GM21619 (cell line): ENCODE results near the gene HBM.
"Not testable (repeated sequence)": the region's sequence is repeated elsewhere in the genome, so short reads cannot be mapped to it uniquely, and the experiment has no call there.

ENCODE experiments used
- ATAC-seq: cut with Tn5 transposase; IDR thresholded peaks from one replicate; pipeline ENCODE4 v1.9.1; 2021; ENCODE audit not compliant: unreplicated experiment

HBM gene

DNA sequence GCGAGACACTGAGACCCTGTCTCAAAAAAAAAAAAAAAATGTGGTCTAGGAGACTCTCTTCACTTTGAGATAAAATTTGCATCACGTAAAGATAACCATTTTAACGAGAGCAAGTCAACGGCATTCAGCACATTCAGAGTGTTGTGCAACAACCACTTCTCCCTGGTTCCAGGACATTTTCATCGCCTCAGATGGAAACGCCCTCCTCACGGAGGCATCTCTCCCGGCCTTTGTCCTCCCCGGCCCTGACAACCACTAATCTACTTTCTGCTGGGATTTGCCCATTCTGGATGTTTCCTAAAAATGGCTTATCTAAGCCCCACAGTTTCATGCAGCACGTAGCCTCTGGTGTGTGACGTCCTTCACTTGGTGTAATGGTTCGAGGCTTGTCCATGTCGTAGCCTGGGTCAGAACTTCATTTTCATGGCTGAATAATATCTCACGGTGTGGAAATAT is 21.0 kb upstream of the HBM start:
- ATAC-seq = no peak

DNA sequence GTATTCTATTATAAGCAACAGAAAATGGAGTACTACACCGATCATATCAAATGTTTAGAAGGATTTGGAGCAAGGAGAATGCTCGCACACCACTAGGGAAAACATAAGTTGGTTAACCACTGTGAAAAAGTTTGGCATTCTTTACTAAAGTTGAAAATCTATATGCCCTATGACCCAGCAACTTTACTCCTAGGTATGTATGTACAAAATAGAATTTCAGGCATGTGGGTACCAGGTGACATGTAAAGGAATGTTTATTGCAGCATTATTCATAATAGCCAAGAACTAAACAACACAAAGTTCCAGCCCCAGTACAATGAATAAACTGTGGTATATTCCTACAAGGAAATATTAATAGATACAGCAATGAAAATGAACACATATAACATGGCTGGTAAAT is 19.1 kb upstream of the HBM start:
- no peak for ATAC-seq

DNA sequence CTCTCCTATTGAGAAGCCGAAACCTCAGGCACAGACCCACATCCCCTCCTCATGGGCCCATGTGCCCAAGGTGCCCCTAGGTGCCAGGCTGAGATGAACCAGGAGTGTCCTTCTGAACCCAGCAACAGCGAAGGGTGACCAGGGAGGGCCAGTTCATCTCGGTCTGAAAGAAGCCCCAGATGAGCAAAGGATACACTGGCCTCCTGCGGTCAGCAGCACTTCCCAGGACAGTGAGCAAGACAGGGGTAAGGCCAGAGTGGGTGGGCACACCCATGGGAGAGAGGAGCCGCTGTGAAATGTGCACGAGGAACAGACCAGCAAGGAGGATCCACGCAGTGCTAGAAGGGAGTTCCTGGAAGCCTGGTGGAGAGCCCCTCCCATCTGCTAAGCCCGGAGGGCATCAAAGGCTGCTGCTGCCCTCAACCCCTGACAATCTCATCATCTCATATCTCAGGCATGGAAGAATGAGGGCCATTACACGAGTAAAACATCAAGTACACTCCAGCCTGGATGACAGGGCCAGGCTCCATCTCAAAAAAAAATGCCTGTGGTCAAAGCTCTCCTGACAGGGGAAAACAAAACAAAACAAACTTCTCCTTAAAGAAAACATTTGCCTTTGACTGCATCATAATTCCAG is 16.6 kb upstream of the HBM start:
- no peak for ATAC-seq

DNA sequence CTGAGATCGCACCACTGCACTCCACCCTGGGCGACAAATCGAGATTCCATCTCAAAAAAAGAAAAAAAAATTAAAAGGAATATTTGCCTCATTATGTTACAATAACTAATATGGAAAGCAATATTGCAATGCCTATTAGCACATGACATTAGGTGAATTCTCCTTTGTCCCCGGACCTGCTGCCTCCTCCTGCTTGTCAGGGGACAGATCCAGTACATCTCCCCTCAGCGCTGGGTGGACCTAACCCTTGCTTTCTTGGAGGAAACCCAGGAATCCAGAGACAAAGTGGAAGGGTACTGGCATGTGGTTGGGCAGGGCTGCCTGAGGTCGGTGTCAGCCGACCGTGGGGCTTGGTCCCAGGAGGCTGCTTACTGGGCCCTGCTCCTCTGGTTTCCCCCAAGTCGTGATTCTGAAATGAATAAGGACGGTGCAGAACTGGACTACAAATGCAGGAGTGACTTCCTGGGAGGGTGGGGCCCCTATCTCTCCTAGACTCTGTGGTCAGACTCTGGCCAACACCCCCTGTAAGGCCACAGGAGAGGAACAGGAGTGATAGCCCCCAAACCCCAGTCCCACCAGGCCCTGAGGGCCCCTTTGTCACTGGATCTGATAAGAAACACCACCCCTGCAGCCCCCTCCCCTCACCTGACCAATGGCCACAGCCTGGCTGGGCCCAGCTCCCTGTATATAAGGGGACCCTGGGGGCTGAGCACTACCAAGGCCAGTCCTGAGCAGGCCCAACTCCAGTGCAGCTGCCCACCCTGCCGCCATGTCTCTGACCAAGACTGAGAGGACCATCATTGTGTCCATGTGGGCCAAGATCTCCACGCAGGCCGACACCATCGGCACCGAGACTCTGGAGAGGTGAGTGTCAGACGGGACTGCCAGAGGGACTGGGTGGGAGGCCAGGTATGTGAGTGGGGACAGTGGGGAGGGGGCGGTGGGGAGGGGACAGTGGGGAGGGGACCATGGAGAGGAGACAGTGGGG is 13.3 kb upstream of the HBM start, which contains the start of gene HBZ:
HBZ (plus strand) TSS at position 504 of the 988 bp plus-strand sequence; CDS start at position 770, 266 bp downstream.
- ATAC-seq = no peak

DNA sequence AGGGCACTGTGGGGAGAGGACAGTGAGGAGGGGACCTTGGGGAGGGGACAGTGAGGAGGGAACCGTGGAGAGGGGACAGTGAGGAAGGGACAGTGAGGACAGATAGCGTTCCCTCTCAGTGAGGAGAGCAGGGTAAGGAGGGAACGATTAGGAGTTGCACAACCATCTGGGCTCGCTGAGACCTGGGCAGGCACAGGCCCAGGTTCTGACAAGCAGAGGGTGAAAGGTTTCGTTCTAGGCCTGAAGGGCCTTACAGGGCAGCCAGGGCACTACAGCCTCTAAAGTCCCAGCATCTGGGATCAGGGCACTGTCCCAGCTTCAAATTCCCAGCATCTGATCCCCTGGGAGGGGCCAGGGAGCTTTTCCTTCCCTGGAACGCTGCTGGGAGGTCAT is 12.7 kb upstream of the HBM start:
- not testable (repeated sequence) for ATAC-seq

DNA sequence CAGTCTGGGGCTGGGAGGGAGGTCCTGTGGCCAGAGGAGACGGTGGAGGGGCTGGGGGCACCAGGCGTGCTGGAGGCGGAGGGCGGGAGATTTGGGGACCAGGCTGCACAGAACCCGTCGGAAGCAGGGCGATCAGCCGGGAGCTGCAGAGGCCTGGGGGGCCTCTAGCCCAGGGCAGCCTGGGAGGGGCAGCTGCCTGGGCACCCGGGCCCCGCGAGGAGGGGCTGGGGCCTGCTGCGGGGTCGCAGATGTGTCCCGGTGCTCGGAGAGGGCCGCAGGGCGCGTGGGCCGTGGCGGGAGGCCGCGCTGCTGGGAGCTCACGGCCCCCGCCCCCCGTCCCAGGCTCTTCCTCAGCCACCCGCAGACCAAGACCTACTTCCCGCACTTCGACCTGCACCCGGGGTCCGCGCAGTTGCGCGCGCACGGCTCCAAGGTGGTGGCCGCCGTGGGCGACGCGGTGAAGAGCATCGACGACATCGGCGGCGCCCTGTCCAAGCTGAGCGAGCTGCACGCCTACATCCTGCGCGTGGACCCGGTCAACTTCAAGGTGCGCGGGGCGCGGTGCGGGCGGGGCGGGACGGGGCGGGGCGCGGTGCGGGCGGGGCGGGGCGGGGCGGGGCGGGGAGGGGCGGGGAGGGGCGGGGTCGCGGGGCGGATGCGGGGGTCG is 12.1 kb upstream of the HBM start:
- not testable (repeated sequence) for ATAC-seq

DNA sequence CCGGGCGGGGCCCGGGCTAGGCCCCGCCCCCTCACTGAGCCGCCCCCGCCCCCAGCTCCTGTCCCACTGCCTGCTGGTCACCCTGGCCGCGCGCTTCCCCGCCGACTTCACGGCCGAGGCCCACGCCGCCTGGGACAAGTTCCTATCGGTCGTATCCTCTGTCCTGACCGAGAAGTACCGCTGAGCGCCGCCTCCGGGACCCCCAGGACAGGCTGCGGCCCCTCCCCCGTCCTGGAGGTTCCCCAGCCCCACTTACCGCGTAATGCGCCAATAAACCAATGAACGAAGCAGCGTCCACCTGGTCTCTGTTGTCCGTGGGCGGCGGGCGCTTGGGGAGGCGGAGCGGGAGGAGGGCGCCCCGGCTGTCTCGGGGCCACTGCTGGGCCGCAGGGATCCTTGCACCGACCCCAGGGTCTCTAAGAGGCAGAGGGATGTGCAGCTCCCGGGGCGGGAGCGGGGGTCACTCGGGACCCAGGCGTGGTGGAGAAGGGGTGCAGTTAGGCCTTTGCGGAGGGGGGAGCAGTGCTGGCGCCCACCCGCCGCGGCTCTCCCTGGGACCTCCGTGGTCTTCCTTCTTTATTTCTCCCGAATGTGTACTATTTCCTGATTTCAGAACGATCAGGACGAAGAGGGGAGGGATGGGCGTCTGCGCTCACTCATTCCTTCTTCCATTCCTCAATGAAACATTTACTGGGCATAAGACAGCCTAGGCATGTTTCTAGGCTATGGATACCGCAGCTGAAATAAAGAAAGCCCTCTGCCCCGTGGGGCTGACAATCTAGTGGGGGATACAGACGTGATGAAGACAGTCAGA is 11.4 kb upstream of the HBM start:
- ATAC-seq = no peak

DNA sequence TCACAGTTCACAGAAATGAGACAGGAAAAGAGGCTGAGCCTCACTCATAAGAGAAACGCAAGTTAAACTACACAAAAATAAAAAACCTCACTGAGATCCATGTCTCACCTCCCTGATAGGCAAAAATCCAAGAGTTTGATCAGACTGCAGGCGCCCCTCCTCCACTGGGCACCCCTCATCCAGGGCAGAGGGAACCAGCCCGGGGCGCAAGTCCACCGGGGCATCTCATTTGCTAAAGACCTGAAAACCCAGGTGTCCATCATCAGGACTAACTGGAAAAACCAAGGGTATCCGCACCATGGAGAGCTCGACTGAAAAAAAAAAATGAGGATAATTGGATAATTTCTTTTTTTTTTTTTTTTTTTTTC is 10.8 kb upstream of the HBM start:
- no peak for ATAC-seq

DNA sequence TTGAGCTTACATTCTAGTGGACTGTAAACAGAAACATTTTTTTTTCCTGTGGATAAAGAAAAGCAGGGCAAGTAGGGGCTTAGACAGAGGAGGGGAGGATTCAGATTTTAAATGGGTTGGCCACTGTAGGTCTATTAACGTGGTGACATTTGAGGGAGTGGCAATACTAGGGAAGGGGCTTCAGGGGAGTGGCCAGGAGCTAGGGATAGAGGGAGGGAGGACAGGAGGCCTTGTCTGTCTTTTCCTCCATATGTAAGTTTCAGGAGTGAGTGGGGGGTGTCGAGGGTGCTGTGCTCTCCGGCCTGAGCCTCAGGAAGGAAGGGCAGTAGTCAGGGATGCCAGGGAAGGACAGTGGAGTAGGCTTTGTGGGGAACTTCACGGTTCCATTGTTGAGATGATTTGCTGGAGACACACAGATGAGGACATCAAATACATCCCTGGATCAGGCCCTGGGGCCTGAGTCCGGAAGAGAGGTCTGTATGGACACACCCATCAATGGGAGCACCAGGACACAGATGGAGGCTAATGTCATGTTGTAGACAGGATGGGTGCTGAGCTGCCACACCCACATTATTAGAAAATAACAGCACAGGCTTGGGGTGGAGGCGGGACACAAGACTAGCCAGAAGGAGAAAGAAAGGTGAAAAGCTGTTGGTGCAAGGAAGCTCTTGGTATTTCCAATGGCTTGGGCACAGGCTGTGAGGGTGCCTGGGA is 6.5 kb upstream of the HBM start:
- ATAC-seq = no peak

DNA sequence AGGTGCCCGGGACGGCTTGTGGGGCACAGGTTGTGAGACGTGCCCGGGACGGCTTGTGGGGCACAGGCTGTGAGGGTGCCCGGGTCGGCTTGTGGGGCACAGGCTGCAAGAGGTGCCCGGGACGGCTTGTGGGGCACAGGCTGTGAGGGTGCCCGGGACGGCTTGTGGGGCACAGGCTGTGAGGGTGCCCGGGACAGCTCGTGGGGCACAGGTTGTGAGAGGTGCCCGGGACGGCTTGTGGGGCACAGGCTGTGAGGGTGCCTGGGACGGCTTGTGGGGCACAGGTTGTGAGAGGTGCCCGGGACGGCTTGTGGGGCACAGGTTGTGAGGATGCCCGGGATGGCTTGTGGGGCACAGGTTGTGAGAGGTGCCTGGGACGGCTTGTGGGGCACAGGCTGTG is 5.5 kb upstream of the HBM start:
- ATAC-seq = not testable (repeated sequence)

DNA sequence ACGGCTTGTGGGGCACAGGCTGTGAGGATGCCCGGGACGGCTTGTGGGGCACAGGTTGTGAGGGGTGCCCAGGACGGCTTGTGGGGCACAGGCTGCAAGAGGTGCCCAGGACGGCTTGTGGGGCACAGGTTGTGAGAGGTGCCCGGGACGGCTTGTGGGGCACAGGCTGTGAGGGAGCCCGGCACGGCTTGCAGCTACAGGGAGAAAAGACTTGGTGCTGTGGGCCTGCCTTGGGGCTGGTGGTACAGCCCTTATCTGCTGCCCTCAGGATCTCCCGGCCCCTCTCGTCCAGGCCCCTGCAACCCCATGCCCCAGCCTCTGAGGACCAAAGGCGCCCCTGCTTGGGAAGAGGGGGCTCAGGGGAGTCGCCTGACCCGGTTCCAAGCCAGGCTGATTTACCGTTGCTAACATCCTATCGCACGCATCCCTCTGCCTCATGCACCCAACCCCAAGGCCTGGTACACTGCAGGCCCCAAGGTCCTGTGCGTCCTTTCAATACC is 5.0 kb upstream of the HBM start:
- no peak for ATAC-seq

DNA sequence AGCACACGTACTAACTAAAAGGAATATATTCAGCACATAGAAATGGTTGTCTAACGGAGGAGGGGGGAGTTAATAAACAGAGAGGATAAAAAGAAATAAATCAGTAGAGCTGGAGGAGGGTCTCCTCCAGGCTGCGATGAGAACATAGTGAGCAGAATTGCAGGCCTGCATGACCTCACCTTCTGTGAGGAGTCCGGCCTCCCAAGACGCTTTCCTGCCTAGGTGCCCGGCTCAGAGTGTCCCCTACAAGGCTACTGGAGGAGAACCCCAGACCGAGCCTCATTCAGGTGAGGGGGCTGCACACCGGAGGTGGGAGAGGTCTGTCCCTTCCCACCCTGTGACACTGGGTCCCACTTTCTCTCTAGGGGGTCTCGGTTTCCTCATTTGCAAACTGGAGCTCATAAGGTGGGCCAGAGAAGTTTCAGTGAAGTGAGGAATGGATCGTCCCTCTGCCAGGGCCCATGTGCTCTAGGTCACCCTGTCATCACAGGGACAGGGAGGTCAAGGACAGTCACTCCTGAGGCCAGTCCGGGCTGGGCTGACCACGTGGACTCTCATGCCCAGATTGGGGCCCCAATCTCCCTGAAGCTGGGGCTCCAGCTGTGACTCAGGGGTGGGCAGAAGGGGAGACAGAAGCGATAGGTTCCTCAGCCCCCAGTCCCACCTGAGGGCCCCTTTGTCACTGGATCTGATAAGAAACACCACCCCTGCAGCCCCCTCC is 3.3 kb upstream of the HBM start:
- ATAC-seq = no peak

DNA sequence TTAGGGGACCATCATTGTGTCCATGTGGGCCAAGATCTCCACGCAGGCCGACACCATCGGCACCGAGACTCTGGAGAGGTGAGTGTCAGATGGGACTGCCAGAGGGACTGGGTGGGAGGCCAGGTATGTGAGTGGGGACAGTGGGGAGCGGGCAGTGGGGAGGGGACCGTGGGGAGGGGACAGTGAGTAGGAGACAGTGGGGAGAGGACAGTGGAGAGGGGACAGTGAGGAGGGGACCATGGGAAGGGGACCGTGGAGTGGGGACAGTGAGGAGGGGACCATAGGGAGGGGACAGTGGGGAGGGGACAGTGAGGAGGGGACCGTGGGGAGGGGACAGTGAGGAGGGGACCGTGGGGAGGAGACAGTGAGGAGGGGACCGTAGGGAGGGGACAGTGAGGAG is 2.6 kb upstream of the HBM start:
- not testable (repeated sequence) for ATAC-seq

DNA sequence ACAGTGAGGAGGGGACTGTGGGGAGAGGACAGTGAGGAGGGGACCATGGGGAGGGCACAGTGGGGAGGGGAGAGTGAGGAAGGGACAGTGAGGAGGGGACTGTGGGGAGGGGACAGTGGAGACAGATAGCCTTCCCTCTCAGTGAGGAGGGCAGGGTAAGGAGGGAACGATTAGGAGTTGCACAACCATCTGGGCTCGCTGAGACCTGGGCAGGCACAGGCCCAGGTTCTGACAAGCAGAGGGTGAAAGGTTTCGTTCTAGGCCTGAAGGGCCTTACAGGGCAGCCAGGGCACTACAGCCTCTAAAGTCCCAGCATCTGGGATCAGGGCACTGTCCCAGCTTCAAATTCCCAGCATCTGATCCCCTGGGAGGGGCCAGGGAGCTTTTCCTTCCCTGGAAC is 2.1 kb upstream of the HBM start:
- ATAC-seq = not testable (repeated sequence)

DNA sequence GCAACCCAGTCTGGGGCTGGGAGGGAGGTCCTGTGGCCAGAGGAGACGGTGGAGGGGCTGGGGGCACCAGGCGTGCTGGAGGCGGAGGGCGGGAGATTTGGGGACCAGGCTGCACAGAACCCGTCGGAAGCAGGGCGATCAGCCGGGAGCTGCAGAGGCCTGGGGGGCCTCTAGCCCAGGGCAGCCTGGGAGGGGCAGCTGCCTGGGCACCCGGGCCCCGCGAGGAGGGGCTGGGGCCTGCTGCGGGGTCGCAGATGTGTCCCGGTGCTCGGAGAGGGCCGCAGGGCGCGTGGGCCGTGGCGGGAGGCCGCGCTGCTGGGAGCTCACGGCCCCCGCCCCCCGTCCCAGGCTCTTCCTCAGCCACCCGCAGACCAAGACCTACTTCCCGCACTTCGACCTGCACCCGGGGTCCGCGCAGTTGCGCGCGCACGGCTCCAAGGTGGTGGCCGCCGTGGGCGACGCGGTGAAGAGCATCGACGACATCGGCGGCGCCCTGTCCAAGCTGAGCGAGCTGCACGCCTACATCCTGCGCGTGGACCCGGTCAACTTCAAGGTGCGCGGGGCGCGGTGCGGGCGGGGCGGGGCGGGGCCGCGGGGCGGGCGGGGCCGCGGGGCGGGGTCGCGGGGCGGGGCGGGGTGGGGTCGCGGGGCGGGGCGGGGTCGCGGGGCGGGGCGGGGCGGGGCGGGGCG is 1.5 kb upstream of the HBM start:
- ATAC-seq = not testable (repeated sequence)

DNA sequence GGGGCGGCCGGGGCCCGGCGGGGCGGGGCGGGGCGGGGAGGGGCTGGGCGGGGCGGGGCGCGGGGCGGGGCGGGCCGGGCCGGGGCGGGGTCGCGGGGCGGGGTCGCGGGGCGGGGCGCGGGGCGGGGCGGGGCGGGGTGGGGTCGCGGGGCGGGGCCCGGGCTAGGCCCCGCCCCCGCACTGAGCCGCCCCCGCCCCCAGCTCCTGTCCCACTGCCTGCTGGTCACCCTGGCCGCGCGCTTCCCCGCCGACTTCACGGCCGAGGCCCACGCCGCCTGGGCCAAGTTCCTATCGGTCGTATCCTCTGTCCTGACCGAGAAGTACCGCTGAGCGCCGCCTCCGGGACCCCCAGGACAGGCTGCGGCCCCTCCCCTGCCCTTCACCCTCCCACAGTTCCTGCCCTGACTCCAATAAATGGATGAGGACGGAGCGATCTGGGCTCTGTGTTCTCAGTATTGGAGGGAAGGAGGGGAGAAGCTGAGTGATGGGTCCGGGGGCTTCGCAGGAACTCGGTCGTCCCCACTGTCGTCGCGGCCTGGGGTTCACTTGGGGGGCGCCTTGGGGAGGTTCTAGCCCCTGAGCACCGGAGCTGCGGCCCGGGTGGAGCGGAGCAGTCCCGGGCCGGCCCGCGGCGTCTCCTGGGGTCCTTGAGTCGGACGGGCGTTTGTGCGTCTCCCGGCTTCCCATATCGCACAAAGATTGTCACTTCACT is 795 bp upstream of the HBM start:
- no peak for ATAC-seq

DNA sequence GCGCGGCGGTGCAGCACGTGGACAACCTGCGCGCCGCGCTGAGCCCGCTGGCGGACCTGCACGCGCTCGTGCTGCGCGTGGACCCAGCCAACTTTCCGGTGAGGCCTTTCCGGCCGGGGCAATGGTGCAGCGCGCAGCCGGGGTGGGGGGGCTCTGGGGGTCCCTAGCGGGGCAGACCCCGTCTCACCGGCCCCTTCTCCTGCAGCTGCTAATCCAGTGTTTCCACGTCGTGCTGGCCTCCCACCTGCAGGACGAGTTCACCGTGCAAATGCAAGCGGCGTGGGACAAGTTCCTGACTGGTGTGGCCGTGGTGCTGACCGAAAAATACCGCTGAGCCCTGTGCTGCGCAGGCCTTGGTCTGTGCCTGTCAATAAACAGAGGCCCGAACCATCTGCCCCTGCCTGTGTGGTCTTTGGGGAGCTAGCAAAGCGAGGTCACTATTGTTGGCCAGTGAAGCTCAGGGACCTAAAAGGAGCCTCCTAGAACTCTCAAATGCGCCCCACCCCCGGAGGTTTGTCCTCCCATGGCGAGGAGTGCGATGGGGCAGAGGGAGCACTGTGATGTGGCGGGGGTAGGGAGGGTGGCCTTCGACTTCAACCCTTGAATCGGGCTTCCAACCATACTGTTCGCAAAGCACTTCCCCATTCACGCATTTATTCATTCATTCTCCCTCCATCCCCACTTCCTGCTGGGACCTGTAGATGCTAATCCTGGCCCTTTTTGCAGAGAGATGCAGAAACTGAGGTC is 770 bp downstream of the HBM start:
- no peak for ATAC-seq
